GM12878 (cell line): ENCODE data around the gene EXD3. TPM values are rescaled to one million over a fixed set of nuclear protein-coding genes. Genes with fewer than 3 reads are reported as not detected.

Experiments
- ATAC-seq: fragments of 200-7000 bp; cut with Tn5 transposase; 3 replicates; pipeline ENCODE4 v1.9.1; 2020; ENCODE audit warnings: mild to moderate bottlenecking, moderate library complexity
- BruUV-seq: library from RNA; stranded (reverse); fragments of 400-500 nt; replicated peaks from 2 replicates; lab custom pipeline; 2021; lab: Mats Ljungman, UMichigan
- CTCF ChIA-PET: fragments of 300-600 bp; sonication (Branson Sonifier 250); formaldehyde crosslinking; extraction: SDS; loops from one replicate; lab custom pipeline; 2021; ENCODE audit warnings: inconsistent platforms; lab: Yijun Ruan, JAX
- POLR2A ChIA-PET: fragments of 350-600 bp; formaldehyde crosslinking; extraction: SDS; loops from one replicate; lab custom pipeline; 2021; ENCODE audit warnings: inconsistent platforms; lab: Charles Lee
- RAD21 ChIA-PET: fragments of 300-600 bp; sonication (Branson Sonifier 250); formaldehyde crosslinking; loops from one replicate; lab custom pipeline; 2023; ENCODE audit warnings: antibody characterized with exemption; ENCODE audit not compliant: unreplicated experiment; lab: Charles Lee
- SMC1A ChIA-PET: fragments of 300-600 bp; sonication (Branson Sonifier 250); formaldehyde crosslinking; loops from one replicate; lab custom pipeline; 2023; ENCODE audit not compliant: unreplicated experiment, uncharacterized antibody; lab: Charles Lee
- DNase-seq: peaks from one replicate; pipeline ENCODE4 v3.0.0-alpha.2; 2011; ENCODE audit warnings: low read depth, low spot score
- FAIRE-seq: peaks from 3 replicates; lab custom pipeline; 2011; peaks lifted over from hg19 to GRCh38; lab: Jason Lieb, UNC
- H2AFZ ChIP-seq: 2 replicates; pipeline ENCODE4 v1.6.0; 2011; ENCODE audit warnings: low read depth, low read length, control low read depth; ENCODE audit not compliant: control insufficient read depth
- H3K27ac ChIP-seq: 2 replicates; pipeline ENCODE4 v1.5.1; 2011; ENCODE audit warnings: control low read depth; ENCODE audit not compliant: control insufficient read depth, insufficient read depth
- H3K27me3 ChIP-seq, 2 experiments: replicated peaks in 1 of 2; 2 replicates each; pipeline versions ENCODE4 v1.6.0 to v1.6.1; 2011; ENCODE audit warnings: low read length in 1 of 2; ENCODE audit not compliant: control insufficient read depth in 2 of 2, insufficient read depth in 2 of 2
- H3K36me3 ChIP-seq, 2 experiments: 2 replicates each; pipeline ENCODE4 v1.5.1; 2011; ENCODE audit warnings: low read length in 1 of 2; ENCODE audit not compliant: control insufficient read depth in 2 of 2, insufficient read depth in 2 of 2
- H3K4me1 ChIP-seq: 2 replicates; pipeline ENCODE4 v1.6.1; 2011; ENCODE audit warnings: mild to moderate bottlenecking, low read length, moderate library complexity, mixed read lengths; ENCODE audit not compliant: control insufficient read depth, insufficient read depth
- H3K4me2 ChIP-seq: 2 replicates; pipeline ENCODE4 v1.6.0; 2011; ENCODE audit warnings: control low read depth; ENCODE audit not compliant: control insufficient read depth, insufficient read depth
- H3K4me3 ChIP-seq: fragments of 200-600 bp; sonication (generic); 2 replicates; pipeline ENCODE4 v1.5.1; 2016
- H3K79me2 ChIP-seq: 2 replicates; pipeline ENCODE4 v1.6.0; 2011; ENCODE audit warnings: low read length; ENCODE audit not compliant: control insufficient read depth, insufficient read depth
- H3K9ac ChIP-seq: 2 replicates; pipeline ENCODE4 v1.8.0; 2011; ENCODE audit warnings: low read length, control low read depth, mixed read lengths; ENCODE audit not compliant: control insufficient read depth, insufficient read depth
- H3K9me3 ChIP-seq: replicated peaks from 3 replicates; pipeline ENCODE4 v1.5.1; 2011; ENCODE audit warnings: mild to moderate bottlenecking, low read length; ENCODE audit not compliant: control insufficient read depth, insufficient read depth
- H4K20me1 ChIP-seq: 2 replicates; pipeline ENCODE4 v1.6.0; 2011; ENCODE audit not compliant: control insufficient read depth, insufficient read depth
- BCL11A ChIP-seq: IDR thresholded peaks from 2 replicates; pipeline ENCODE4 v1.6.1; 2011; ENCODE audit warnings: low read depth, low read length
- BCL3 ChIP-seq: IDR thresholded peaks from 2 replicates; pipeline ENCODE4 v1.6.1; 2011; ENCODE audit warnings: borderline replicate concordance, low read depth, mild to moderate bottlenecking, moderate library complexity, low read length; ENCODE audit not compliant: insufficient read depth, poor library complexity, severe bottlenecking
- CHD1 ChIP-seq: IDR thresholded peaks from 2 replicates; pipeline ENCODE4 v1.6.1; 2012; ENCODE audit warnings: low read depth, low read length, improper control_type of control experiment
- HSF1 ChIP-seq: fragments of 150-350 bp; IDR thresholded peaks from 2 replicates; pipeline ENCODE4 v1.6.1; 2014; ENCODE audit warnings: mild to moderate bottlenecking, low read depth, low read length
- IRF3 ChIP-seq: fragments of 450-650 bp; IDR thresholded peaks from 2 replicates; pipeline ENCODE4 v1.6.1; 2014; ENCODE audit warnings: mild to moderate bottlenecking
- KAT2A ChIP-seq: conservative IDR thresholded peaks from 2 replicates; pipeline ENCODE4 v1.6.1; 2011; ENCODE audit warnings: low read depth, low read length; ENCODE audit not compliant: control insufficient read depth
- NR2C2 ChIP-seq: IDR thresholded peaks from 2 replicates; pipeline ENCODE4 v1.6.1; 2011; ENCODE audit warnings: borderline replicate concordance, low read depth; ENCODE audit not compliant: control insufficient read depth, insufficient read length
- PAX5 ChIP-seq: IDR thresholded peaks from 2 replicates; pipeline ENCODE4 v1.6.1; 2011; ENCODE audit warnings: low read depth, low read length, borderline replicate concordance
- SIX5 ChIP-seq: IDR thresholded peaks from 2 replicates; pipeline ENCODE4 v1.6.1; 2011; ENCODE audit warnings: mild to moderate bottlenecking, low read depth, low read length, moderate library complexity; ENCODE audit not compliant: severe bottlenecking
- ZNF592 ChIP-seq: fragments of 450-650 bp; IDR thresholded peaks from 2 replicates; pipeline ENCODE4 v1.6.1; 2017; ENCODE audit warnings: mild to moderate bottlenecking, moderate library complexity
- WGBS: methylation state at CpG from one replicate; pipeline ENCODE4 v1.1.6; 2016; ENCODE audit warnings: low lambda C conversion rate; ENCODE audit not compliant: insufficient replicate concordance, insufficient coverage; ENCODE audit errors: missing lambda C conversion rate; 5-methylcytosine and 5-hydroxymethylcytosine counted together
- in situ Hi-C: fragments of 300-500 bp; cut with MboI; formaldehyde crosslinking; loops from 9 replicates; pipeline ENCODE4 v1.14.3; 2018; ENCODE audit warnings: mixed read lengths
- intact Hi-C: fragments of 100-400 bp; cut with micrococcal nuclease; formaldehyde crosslinking; loops from one replicate; pipeline ENCODE4 v1.14.2; 2022; ENCODE audit not compliant: unreplicated experiment
- polyA plus RNA-seq, 11 experiments: library from polyadenylated mRNA; depleted of rRNA in 4 of 11; unstranded in 6 of 11; stranded (reverse) in 5 of 11; fragments of >200 nt; fragmentation: Nextera tagmentation in 4 of 11; fragmentation: Illumina TruSeq in 1 of 11; extraction: Ambion mirVana in 4 of 11; extraction: Trizol in 1 of 11; gene quantifications; 1 replicate in 1 of 11; 2 replicates in 10 of 11; pipeline versions ENCODE4 v1.2.1 to v1.2.3, GENCODE V29; 2011 to 2016; ENCODE audit warnings: inconsistent platforms in 2 of 11, missing spikeins in 2 of 11, low read depth in 1 of 11
- total RNA-seq, 4 experiments: library from RNA; depleted of rRNA in 3 of 4; stranded (reverse); fragments of >200 nt in 3 of 4; fragmentation: Illumina TruSeq in 1 of 4; extraction: Trizol in 1 of 4; gene quantifications; 2 replicates each; pipeline versions ENCODE4 v1.2.1 to v1.2.3, GENCODE V29; 2013 to 2021

EXD3 gene
- total and polyA plus RNA-seq, 10 of the 15 experiments (the other 5 are each of a cell fraction or from before 2014, with no cell fraction given), result 0.21 to 7.1 (median 3.6) TPM

GRCh38 chr9:137380606-137381005 is 42.4 kb downstream of the EXD3 start:
- RAD21 ChIA-PET, result no interaction called here

More at GRCh38 chr9:137380606-137381005, 42.4 kb downstream of the EXD3 start:
- no peaks in the 10 kb centered on the region for H3K36me3 ChIP-seq
- H3K9ac ChIP-seq, result no peak overlapping the region
- no peak overlapping the region for H3K4me3 ChIP-seq
- intact Hi-C loops (no loop called here), in situ Hi-C loops (no loop called here)
- CTCF ChIA-PET, result interaction anchor here (0.9 kb wide), 1 partner anchor 79 kb away, joined by 3 read pairs; no protein-coding TSS in a partner anchor
- SMC1A ChIA-PET, result no interaction called here
- H3K4me1 ChIP-seq, result no peaks in the 10 kb centered on the region
- no peak overlapping the region for H3K27ac ChIP-seq
- 8% methylated on average over 3 of the region's 7 CpGs for WGBS
- ATAC-seq (no peak), DNase-seq (no peak), FAIRE-seq (no peak)
- no peaks in the 10 kb centered on the region for H4K20me1 ChIP-seq
- no peaks in the 10 kb centered on the region for H3K79me2 ChIP-seq
- no peak overlapping the region for H3K4me2 ChIP-seq
- no peak for TF ChIP-seq HSF1
- TF ChIP-seq KAT2A, result no peak
- no peak for TF ChIP-seq ZNF592
- no peak for TF ChIP-seq IRF3
- no peak for TF ChIP-seq SIX5
- TF ChIP-seq BCL11A, result no peak
- TF ChIP-seq PAX5, result no peak
- TF ChIP-seq NR2C2, result no peak
- TF ChIP-seq BCL3, result no peak
- TF ChIP-seq CHD1, result no peak
- no peaks in the 10 kb centered on the region for H3K27me3 ChIP-seq
- POLR2A ChIA-PET, result no interaction called here
- no TSS peak for BruUV-seq
- no peak overlapping the region for H2AFZ ChIP-seq
- H3K9me3 ChIP-seq, result no peaks in the 10 kb centered on the region; the same call in 1 of the 3 replicates
